HG02973 (cell line): ENCODE data around the gene IL18BP.

ENCODE experiments used
- ATAC-seq: cut with Tn5 transposase; IDR thresholded peaks from one replicate; pipeline ENCODE4 v1.9.1; 2021; ENCODE audit warnings: moderate library complexity; ENCODE audit not compliant: unreplicated experiment

Gene IL18BP

GRCh38 chr11:72040491-72041363 is 42.0 kb downstream of the IL18BP start:
- no peak for ATAC-seq

GRCh38 chr11:72041364-72042063 is 42.8 kb downstream of the IL18BP start:
- no peak for ATAC-seq

GRCh38 chr11:72042064-72042745 is 43.5 kb downstream of the IL18BP start:
- no peak for ATAC-seq

- ATAC-seq: no peak
Observed at GRCh38 chr11:72045849-72046248, 47.1 kb downstream of the IL18BP start.

GRCh38 chr11:72048766-72049460 is 50.2 kb downstream of the IL18BP start:
- no peak for ATAC-seq
